CD4-positive, CD25-positive, alpha-beta regulatory T cell (primary cell): Measurements from ENCODE around the gene KSR1. TPM values are rescaled to one million over a fixed set of nuclear protein-coding genes. Genes with fewer than 3 reads are reported as not detected.
"Not testable (repeated sequence)": the region's sequence is repeated elsewhere in the genome, so short reads cannot be mapped to it uniquely, and the experiment has no call there.

Experiments
- ATAC-seq, 2 donors: fragments of 150-1000 bp; cut with Tn5 transposase; one replicate each; pipeline ENCODE4 v1.10.0; 2021; ENCODE audit warnings: low read depth in 2 of 2, moderate number of reproducible peaks in 2 of 2, moderate library complexity in 1 of 2
- DNase-seq, 3 donors: peaks; one replicate each; pipeline versions ENCODE4 v3.0.0 to v3.0.0-alpha.2; 2012 to 2022; ENCODE audit warnings: mixed read lengths in 1 of 3
- H3K27ac ChIP-seq: one replicate; pipeline ENCODE4 v1.7.0; 2013; ENCODE audit warnings: mild to moderate bottlenecking, low read length; ENCODE audit not compliant: insufficient read depth, poor library complexity, severe bottlenecking
- H3K27me3 ChIP-seq: one replicate; pipeline ENCODE4 v1.7.0; 2013; ENCODE audit warnings: low read length; ENCODE audit not compliant: control insufficient read depth, insufficient read depth
- H3K36me3 ChIP-seq: one replicate; pipeline ENCODE4 v1.7.0; 2013; ENCODE audit warnings: mild to moderate bottlenecking, low read length, moderate library complexity; ENCODE audit not compliant: control insufficient read depth, insufficient read depth
- H3K4me1 ChIP-seq: 2 replicates; pipeline ENCODE4 v1.7.0; 2013; ENCODE audit warnings: mild to moderate bottlenecking, low read length; ENCODE audit not compliant: insufficient read depth, control insufficient read depth, poor library complexity, severe bottlenecking
- H3K4me3 ChIP-seq: one replicate; pipeline ENCODE4 v1.7.0; 2013; ENCODE audit warnings: low read depth, mild to moderate bottlenecking, low read length, moderate library complexity
- H3K9me3 ChIP-seq, 2 experiments: 1 replicate in 1 of 2; 2 replicates in 1 of 2; pipeline ENCODE4 v1.7.0; 2013; ENCODE audit warnings: low read length in 2 of 2, mild to moderate bottlenecking in 1 of 2, moderate library complexity in 1 of 2; ENCODE audit not compliant: control insufficient read depth in 2 of 2
- H3K27ac Mint-ChIP-seq, 3 donors: one replicate each; pipeline ENCODE4 v1.8.0; 2020 to 2022; ENCODE audit warnings: mild to moderate bottlenecking in 3 of 3, mixed read lengths in 3 of 3, moderate library complexity in 2 of 3
- H3K27me3 Mint-ChIP-seq: one replicate; pipeline ENCODE4 v1.8.0; 2022; ENCODE audit warnings: mild to moderate bottlenecking, mixed read lengths
- H3K36me3 Mint-ChIP-seq: one replicate; pipeline ENCODE4 v1.8.0; 2020; ENCODE audit warnings: mixed read lengths
- H3K4me1 Mint-ChIP-seq, 4 donors: one replicate each; pipeline ENCODE4 v1.8.0; 2020 to 2022; ENCODE audit warnings: mixed read lengths in 4 of 4, mild to moderate bottlenecking in 1 of 4
- H3K4me3 Mint-ChIP-seq, 4 donors: one replicate each; pipeline ENCODE4 v1.8.0; 2020 to 2022; ENCODE audit warnings: mild to moderate bottlenecking in 4 of 4, mixed read lengths in 4 of 4, moderate library complexity in 3 of 4
- H3K9me3 Mint-ChIP-seq, 7 donors: one replicate each; pipeline ENCODE4 v1.8.0; 2020 to 2022; ENCODE audit warnings: mixed read lengths in 7 of 7, mild to moderate bottlenecking in 3 of 7, moderate library complexity in 2 of 7
- polyA plus RNA-seq, 4 donors: library from polyadenylated mRNA; unstranded; fragments of 300-500 nt; fragmentation: Illumina TruSeq; gene quantifications; one replicate each; pipeline ENCODE4 v1.2.3, GENCODE V29; 2021
- total RNA-seq: library from RNA; stranded (reverse); gene quantifications from one replicate; pipeline ENCODE4 v1.2.3, GENCODE V29; 2022

The KSR1 gene
- total and polyA plus RNA-seq, 5 donors from 2014 or later = 1.2 to 69.5 (median 1.7) TPM

DNA sequence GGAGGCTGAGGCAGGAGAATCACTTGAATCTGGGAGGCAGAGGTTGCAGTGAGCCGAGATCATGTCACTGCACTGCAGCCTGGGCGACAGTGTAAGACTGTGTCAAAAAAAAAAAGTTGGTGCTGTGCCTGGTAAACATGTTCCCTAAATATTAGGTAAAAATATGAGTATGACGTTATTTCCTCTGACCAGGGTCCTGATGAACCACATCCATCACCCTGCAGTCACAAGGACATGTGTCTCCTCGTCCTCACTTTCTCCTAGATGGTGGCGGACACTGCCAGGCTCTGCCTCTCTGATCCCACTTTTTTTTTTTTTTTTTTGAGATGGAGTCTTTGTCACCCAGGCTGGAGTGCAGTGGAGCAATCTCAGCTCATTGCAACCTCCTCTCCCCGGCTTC lies 203.4 kb downstream of the KSR1 start:
- Histone ChIP-seq H3K4me3 (no peak overlapping the region), H3K36me3 (no peaks in the 10 kb centered on the region), H3K4me1 (peaks cover 3% of the 10 kb centered on the region), H3K27me3 (no peaks in the 10 kb centered on the region), H3K27ac (no peak overlapping the region), H3K9me3 (no peaks in the 10 kb centered on the region)
- H3K27ac Mint-ChIP-seq = no peak overlapping the region
- no peaks in the 10 kb centered on the region for H3K9me3 Mint-ChIP-seq
- H3K4me1 Mint-ChIP-seq = peaks cover 0 to 5% (median 3%) of the 10 kb centered on the region in 4 donors
- no peaks in the 10 kb centered on the region for H3K36me3 Mint-ChIP-seq
- H3K4me3 Mint-ChIP-seq = no peak overlapping the region
- no peak for ATAC-seq
- DNase-seq = no peak
- H3K27me3 Mint-ChIP-seq = no peaks in the 10 kb centered on the region

DNA sequence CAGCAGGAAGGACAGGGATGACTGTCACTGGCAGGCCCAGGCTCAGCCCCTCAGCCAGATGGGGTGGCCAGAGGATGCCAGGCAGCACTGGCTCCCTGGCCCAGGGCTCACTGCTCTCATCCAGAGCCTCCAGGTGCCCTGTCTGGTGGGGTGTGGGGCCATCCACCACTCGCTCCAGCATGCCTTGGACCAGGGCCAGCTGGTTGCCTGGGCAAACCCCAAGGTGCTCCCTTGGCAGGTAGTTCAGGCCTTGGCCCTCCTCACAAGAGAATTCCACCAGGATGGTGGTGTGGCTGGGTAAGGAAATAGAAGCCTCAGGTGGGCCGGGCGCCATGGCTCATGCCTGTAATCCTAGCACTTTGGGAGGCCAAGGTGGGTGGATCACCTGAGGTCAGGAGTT lies 204.2 kb downstream of the KSR1 start:
- H3K4me1 ChIP-seq = no peaks in the 10 kb centered on the region
- no peaks in the 10 kb centered on the region for H3K27me3 ChIP-seq
- H3K4me3 ChIP-seq = no peak overlapping the region
- no peak overlapping the region for H3K4me3 Mint-ChIP-seq
- H3K4me1 Mint-ChIP-seq = peaks cover 0 to 3% (median 0%) of the 10 kb centered on the region in 4 donors
- H3K27me3 Mint-ChIP-seq = no peaks in the 10 kb centered on the region
- no peaks in the 10 kb centered on the region for H3K9me3 ChIP-seq
- DNase-seq = no peak
- no peaks in the 10 kb centered on the region for H3K36me3 ChIP-seq
- no peaks in the 10 kb centered on the region for H3K9me3 Mint-ChIP-seq
- H3K27ac ChIP-seq = no peak overlapping the region
- H3K27ac Mint-ChIP-seq = no peak overlapping the region
- H3K36me3 Mint-ChIP-seq = no peaks in the 10 kb centered on the region
- ATAC-seq = no peak

DNA sequence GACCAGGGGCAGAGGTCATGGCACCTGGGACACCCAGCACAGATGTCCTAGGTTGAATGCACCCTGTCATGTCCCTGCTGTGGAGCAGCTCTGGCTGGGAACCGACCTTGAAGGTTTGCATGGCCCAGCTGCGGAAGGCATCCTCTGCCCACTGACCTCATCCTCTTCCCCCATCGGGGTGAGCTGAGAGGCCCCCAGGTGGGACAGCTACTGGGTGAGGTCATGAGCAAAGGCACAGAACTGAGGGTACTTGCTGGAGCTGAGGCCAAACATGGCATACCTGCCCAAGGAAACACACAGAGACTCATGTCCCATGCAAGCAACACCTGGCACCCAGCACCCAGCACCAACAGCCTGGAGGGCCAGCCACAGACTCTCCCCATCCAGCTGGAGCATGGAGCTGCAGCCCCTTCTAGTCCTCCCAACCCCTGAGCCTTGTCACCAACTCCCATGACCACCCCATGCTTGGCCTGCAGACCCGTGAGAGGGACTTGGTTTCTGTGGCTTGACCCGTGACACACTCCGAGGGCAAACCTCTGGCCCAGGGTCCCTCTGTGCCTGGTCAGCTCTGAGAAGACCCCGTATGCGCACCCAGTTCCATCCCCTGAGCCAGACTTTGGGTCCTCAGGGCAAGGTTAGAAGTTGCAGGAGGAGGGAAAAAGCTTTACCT lies 207.8 kb downstream of the KSR1 start:
- H3K36me3 Mint-ChIP-seq = no peaks in the 10 kb centered on the region
- H3K27me3 Mint-ChIP-seq = no peaks in the 10 kb centered on the region
- no peaks in the 10 kb centered on the region for H3K4me1 ChIP-seq
- H3K27ac Mint-ChIP-seq = peak overlapping the region in 1 of 3 donors; percentile 52
- ATAC-seq (no peak), DNase-seq (no peak)
- H3K4me3 Mint-ChIP-seq = no peak overlapping the region
- no peak overlapping the region for H3K27ac ChIP-seq
- no peaks in the 10 kb centered on the region for H3K9me3 Mint-ChIP-seq
- no peaks in the 10 kb centered on the region for H3K4me1 Mint-ChIP-seq
- no peaks in the 10 kb centered on the region for H3K9me3 ChIP-seq
- H3K27me3 ChIP-seq = no peaks in the 10 kb centered on the region
- no peak overlapping the region for H3K4me3 ChIP-seq
- H3K36me3 ChIP-seq = no peaks in the 10 kb centered on the region

DNA sequence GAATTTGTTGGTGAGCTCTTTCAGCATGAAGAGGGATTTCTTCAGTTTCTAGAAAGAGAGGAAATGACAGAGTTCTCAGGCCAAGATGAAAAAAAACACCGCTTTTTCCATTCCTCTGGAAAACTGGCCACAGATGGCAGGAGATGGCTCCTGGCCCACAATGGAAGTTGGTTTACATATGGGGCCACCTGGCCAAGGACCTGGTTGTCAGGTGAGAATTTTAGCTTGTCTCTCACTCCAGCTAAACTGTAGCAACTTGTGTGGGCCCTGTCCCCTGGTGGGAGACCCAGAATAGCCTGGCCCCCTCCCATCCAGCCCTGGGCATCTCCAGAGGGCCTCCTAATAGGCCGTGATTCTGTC lies 208.3 kb downstream of the KSR1 start:
- no peaks in the 10 kb centered on the region for H3K9me3 ChIP-seq
- no peaks in the 10 kb centered on the region for H3K36me3 ChIP-seq
- ATAC-seq (no peak), DNase-seq (no peak)
- H3K27ac ChIP-seq = no peak overlapping the region
- H3K4me3 ChIP-seq = no peak overlapping the region
- Mint-ChIP-seq H3K4me1 (no peaks in the 10 kb centered on the region), H3K27me3 (no peaks in the 10 kb centered on the region), H3K27ac (no peak overlapping the region), H3K4me3 (no peak overlapping the region), H3K9me3 (no peaks in the 10 kb centered on the region), H3K36me3 (no peaks in the 10 kb centered on the region)
- H3K27me3 ChIP-seq = no peaks in the 10 kb centered on the region
- no peaks in the 10 kb centered on the region for H3K4me1 ChIP-seq

DNA sequence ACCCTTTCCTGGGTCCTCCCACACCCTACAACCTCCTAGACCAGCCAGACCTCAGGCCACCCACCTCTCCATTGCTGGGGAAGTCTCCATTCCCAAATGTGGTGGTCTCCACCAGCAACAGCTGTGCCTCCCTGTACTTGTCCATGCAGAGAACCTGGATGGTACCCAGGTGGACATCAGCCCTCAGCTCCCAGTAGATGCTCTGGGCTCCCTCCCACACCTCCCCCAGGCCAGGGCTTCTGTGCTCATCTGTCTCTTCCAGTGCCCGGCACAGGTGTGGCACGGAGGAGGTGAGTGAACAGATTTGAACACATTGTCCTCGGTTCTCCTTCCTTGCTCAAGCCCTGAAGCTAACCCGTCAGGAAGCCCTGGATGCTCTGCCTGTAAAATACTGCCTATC lies 209.3 kb downstream of the KSR1 start:
- H3K36me3 Mint-ChIP-seq = no peaks in the 10 kb centered on the region
- no peaks in the 10 kb centered on the region for H3K36me3 ChIP-seq
- DNase-seq = no peak
- no peak overlapping the region for H3K4me3 ChIP-seq
- ATAC-seq = no peak
- H3K27ac Mint-ChIP-seq = no peak overlapping the region
- H3K27me3 ChIP-seq = no peaks in the 10 kb centered on the region
- no peaks in the 10 kb centered on the region for H3K4me1 Mint-ChIP-seq
- no peaks in the 10 kb centered on the region for H3K27me3 Mint-ChIP-seq
- H3K27ac ChIP-seq = no peak overlapping the region
- H3K4me3 Mint-ChIP-seq = no peak overlapping the region
- H3K4me1 ChIP-seq = no peaks in the 10 kb centered on the region
- H3K9me3 Mint-ChIP-seq = no peaks in the 10 kb centered on the region
- no peaks in the 10 kb centered on the region for H3K9me3 ChIP-seq

DNA sequence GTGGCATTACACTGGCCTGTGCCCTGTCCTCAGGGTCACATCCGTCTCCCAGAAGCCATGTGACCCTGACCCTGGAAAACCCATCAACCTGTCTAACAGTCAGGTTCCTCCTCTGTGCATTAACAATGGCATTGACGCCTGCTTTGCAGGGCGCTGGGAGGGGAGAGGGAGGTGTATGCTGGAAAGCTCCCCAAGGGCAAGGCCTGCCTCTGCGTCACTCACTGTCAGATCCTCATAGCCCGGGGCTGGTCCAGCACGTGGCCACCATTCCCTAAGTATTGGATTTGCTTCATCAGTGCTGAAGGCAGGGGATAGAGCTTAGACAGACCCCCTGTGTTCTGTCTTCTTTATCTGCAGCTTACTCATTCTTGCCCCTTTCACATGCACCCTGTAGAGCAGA lies 210.0 kb downstream of the KSR1 start:
- not testable (repeated sequence) for H3K27ac ChIP-seq, H3K4me3 ChIP-seq, H3K27me3 Mint-ChIP-seq, H3K4me1 Mint-ChIP-seq, H3K27me3 ChIP-seq, H3K36me3 ChIP-seq, H3K36me3 Mint-ChIP-seq, H3K9me3 Mint-ChIP-seq, ATAC-seq, H3K4me3 Mint-ChIP-seq, H3K9me3 ChIP-seq, DNase-seq, H3K4me1 ChIP-seq
- peak overlapping the region in 1 of 3 donors; percentile 32 for H3K27ac Mint-ChIP-seq

DNA sequence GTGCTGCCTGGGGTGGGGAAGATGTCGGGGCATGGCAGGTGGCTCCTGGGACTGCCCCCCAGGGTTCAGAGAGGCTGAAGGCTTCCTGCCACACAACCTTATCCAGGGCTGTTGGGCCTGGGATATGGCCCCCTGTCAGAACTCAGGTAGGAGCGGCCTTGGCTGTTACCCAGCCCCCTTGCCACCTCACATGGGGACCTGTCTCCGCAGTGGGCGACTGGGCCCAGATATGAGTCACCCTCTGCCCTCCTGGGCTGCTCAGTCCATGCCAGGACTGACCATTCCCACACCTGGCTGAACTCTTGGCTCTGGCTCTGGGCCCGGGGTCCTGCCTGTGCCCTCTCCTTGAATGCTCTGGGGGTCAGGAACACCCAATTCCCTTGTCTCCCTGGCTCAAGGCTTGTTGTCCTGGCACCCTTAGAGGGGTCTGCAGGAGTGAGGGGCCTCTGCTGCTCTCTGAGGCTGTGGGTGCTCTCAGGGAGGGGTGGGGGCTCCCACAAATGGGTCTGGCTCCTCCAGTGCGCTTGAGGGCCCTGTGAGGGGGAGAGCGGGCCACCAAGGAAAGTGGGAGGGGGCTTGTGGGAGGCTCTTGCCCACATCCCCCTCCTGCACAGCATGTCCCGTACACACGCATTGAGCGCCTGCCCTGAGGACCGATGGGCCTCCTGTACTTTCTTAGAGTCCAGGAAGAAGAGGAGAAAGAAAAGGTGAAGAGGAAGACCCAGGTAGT lies 210.7 kb downstream of the KSR1 start:
- Mint-ChIP-seq H3K9me3 (no peaks in the 10 kb centered on the region), H3K27me3 (no peaks in the 10 kb centered on the region), H3K4me3 (no peak overlapping the region), H3K4me1 (no peaks in the 10 kb centered on the region), H3K27ac (no peak overlapping the region), H3K36me3 (no peaks in the 10 kb centered on the region)
- H3K27me3 ChIP-seq = no peaks in the 10 kb centered on the region
- no peaks in the 10 kb centered on the region for H3K4me1 ChIP-seq
- no peak for DNase-seq
- H3K9me3 ChIP-seq = no peaks in the 10 kb centered on the region
- no peak overlapping the region for H3K4me3 ChIP-seq
- H3K27ac ChIP-seq = no peak overlapping the region
- no peaks in the 10 kb centered on the region for H3K36me3 ChIP-seq
- ATAC-seq = no peak
